ENCODE results near the gene COL8A1.

COL8A1 gene

DNA sequence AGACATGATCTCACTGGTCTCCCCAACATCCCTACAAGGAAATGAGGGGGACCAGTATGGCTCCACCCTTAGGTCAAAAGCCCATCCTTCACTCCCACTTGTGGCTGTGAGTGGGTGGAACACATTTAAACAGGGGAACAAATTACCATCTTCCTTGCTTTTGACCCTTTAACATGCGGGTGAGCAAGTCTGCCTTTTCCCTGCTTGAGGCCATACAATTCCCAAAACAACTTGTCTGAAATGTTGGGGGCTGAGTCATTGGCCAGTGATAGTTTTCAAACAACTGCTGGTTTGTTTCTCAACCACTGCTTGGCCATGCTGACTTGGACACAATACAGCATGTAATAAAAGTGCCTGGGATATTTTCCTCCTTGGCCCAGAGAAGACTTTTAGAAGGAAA is 39.6 kb downstream of the COL8A1 start:
- DNase-seq: no peak

- no peak for DNase-seq
Observed at GRCh38 chr3:99678896-99679295, 40.5 kb downstream of the COL8A1 start.

DNA sequence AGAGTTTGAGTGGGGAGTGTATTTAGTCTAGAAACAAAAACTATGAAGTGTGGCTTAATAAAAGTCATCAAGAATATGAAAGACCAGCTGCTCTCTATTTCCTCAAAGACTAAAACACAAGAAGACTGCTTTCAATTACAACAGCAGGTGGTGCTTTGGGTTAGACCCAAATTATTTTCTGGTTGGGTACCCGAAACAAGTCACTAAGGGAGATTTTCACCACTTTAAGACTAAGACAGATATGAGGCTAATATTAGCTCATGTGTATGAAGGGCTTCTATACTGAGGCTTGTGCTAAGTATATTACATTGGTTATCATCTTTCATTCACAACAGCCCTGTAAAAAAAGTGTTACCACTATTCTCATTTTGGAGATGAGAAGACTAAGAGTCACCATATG is 43.1 kb downstream of the COL8A1 start:
- DNase-seq: no peak

- DNase-seq: no peak
Observed at GRCh38 chr3:99681976-99682375, 43.6 kb downstream of the COL8A1 start.

- DNase-seq: no peak
Observed at GRCh38 chr3:99683465-99683864, 45.1 kb downstream of the COL8A1 start.

- no peak for DNase-seq
Observed at GRCh38 chr3:99683876-99684275, 45.5 kb downstream of the COL8A1 start.

GRCh38 chr3:99684644-99685043 is 46.2 kb downstream of the COL8A1 start:
- DNase-seq: no peak

DNA sequence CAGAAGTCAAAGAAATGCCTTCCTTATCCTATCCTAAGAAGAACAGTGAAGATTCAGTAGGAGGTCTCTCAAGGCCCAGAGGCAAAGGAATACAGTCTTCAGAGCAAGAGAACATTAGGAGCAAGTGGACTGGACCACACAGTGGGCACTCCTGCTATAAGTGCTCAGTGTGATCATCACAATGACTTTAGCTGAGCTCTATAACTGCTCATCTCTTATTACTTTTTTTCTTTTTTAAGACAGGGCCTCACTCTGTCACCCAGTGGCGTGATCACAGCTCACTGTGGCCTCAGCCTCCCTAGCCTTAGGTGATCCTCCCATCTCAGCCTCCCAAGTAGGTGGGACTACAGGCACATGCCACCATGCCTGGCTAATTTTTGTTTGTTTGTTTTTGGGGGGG is 48.1 kb downstream of the COL8A1 start:
- no peak for DNase-seq

GRCh38 chr3:99686955-99687612 is 48.7 kb downstream of the COL8A1 start:
- DNase-seq: no peak

DNA sequence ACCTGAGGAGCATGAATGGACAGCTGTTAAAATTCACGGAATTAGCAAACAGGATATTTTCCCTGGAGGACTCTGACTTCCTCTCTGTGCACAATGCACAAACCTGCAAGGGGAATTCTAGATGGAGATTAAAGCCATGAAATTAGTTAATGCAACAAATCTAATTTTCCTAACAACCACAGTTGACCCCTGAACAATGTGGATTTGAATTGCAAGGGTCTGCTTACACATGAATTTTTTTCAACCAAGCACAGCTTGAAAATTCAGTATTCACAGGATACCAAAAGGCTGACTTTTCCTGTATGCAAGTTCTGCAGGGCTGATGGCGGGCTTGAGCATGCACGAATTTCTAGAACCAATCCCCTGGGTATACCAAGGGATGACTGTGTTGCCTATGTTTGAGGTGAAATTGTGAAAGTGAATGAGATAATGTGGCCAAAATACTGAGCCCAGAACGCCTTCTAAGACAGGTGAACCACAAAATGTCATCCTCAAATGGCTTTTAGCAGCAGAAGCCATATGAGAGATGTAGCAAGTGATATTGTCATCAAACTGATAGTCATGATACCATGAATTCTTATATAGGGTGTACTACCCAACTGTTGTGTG is 52.5 kb downstream of the COL8A1 start:
- DNase-seq: no peak

GRCh38 chr3:99693636-99694035 is 55.2 kb downstream of the COL8A1 start:
- no peak for DNase-seq

- DNase-seq: no peak
Observed at GRCh38 chr3:99696497-99696896, 58.1 kb downstream of the COL8A1 start.

GRCh38 chr3:99697250-99697649 is 58.9 kb downstream of the COL8A1 start:
- DNase-seq: no peak

DNA sequence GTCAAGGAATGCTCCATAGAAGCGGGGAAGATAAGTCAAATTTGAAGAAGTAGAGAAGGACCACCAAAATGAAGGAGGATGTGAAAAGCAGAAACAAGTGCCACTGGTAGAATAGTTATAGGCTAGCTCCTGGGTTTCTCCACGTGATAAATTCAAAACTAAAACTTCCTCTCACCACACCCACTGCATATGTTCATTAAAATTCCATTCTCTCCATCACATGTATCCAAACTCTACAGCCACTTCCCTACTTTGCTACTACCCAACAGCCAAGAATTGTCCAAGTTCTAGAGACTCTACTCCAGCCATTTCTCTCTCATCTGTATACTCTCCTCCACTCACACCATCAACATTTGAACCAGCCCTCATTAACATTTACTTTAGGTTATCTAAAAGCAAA is 60.5 kb downstream of the COL8A1 start:
- no peak for DNase-seq

GRCh38 chr3:99699841-99700240 is 61.4 kb downstream of the COL8A1 start:
- no peak for DNase-seq

DNA sequence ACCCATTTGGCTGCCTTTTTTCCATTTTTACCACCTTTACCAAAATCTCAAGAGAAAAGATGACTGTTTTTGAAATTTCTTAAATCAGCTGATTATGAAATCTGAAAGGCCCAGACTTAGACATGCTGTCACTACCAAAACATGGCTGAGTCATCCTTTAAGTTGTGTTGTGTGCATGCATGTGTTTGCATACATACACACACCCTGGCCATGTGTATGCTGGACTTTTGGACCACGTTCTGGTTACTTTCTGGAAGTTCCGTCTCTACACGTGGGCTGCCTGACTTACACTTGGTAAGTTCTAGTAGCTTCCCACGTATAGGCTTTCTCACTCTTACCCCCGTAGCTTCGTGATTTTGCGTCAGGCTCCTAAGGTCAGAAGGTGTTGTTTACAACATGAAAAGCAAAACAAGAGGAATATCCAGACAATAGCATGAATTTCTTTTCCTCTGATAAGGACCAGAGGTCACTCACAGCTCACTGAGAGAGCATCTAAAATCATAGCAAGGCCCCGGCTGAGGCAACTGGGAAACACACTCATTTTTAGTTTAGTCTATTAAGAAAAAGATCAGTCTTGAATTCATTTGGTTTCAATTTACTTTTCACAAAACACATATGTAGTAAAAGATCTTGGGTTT is 62.4 kb downstream of the COL8A1 start:
- no peak for DNase-seq

GRCh38 chr3:99702953-99703943 is 64.9 kb downstream of the COL8A1 start:
- no peak for DNase-seq

GRCh38 chr3:99704417-99704816 is 66.0 kb downstream of the COL8A1 start:
- no peak for DNase-seq

DNA sequence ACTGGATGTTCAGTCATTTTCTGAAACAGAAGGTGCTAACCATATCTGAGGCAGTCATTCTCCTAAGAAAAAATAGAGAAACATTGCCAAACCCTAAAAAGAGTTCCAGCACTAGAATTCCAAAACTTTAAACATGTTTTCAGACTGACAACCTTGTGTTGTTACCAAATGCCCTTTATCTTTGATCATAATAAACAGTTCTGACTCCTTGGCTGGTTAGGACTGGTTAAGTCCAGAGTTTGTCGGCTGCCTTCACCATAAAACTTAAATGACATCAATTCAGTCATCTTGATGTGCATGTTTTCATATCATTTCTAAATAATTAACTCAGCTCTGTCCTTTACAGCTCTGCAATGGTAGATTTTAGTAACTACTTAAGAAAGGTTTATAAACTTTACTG is 68.0 kb downstream of the COL8A1 start:
- DNase-seq: no peak

DNA sequence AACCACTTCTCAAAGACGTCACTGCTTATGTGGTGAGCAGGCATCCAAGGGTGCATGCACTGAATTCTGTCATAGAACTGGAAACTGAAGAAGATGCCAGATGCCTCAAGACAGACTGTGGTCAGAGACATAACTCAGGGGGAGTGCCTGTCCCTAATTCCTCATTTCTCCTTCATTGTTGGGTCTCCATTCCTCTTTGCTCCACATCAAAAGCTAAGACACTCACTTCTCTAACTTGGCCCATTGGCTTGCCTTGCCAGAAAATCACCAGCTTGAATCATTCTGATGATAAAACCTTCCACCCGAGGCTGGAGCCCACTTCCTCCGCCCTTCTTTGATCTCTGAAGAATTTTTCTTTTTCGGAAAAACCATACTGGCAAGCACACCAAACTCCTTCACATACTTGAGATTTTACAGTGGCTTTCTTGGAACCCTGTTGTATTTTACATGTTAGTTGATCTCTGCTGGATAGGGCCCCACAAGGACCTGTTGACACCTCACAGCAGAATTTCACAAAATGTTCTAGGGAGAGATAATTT is 69.9 kb downstream of the COL8A1 start:
- DNase-seq: no peak

- no peak for DNase-seq
Observed at GRCh38 chr3:99709686-99710085, 71.3 kb downstream of the COL8A1 start.

- no peak for DNase-seq
Observed at GRCh38 chr3:99710094-99710493, 71.7 kb downstream of the COL8A1 start.

DNA sequence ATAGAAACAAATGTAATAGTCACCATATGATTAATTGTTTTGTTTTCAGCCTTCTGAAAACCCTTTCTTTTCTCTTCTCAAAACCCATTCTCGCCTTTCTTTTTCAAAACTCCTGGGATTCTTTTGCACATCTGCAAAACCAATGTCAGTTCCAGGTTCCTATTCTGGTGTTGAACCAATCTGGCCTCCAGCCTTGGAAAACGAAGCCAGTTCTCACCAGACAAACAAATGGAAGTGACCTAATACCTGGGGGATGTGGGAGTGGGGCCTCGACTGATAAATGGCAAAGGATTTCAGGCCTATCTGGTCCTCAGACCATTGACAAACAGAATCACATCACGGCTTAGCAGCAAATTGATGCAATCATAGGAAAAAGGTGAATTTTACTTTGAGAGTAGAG is 73.0 kb downstream of the COL8A1 start:
- DNase-seq: no peak

Measured in NCI-H2227 treated with DMSO at 0.1 percent for 48 hours (cell line).